ENCODE results near the gene BAZ2B. TPM values are rescaled to one million over a fixed set of nuclear protein-coding genes. Genes with fewer than 3 reads are reported as not detected.

Gene BAZ2B
- total RNA-seq, 1 donor from 2014 or later: 69.8 TPM

- Histone ChIP-seq H3K36me3 (ENCODE audit: insufficient read depth, low read length) (no peaks in the 10 kb centered on the region), H3K4me3 (ENCODE audit: insufficient read depth, low read depth, low read length) (no peak overlapping the region), H3K27ac (ENCODE audit: low read depth, low read length) (no peak overlapping the region), H3K9me3 (ENCODE audit: insufficient read depth, low read depth, low read length) (no peaks in the 10 kb centered on the region), H4K20me1 (ENCODE audit: insufficient read depth, low read length) (peaks cover 15% of the 10 kb centered on the region), H3K4me1 (ENCODE audit: insufficient read depth, low read length) (peaks cover 5% of the 10 kb centered on the region), H3K9ac (ENCODE audit: low read length) (no peak overlapping the region), H3K27me3 (ENCODE audit: insufficient read depth, low read length) (no peaks in the 10 kb centered on the region), H2AFZ (ENCODE audit: low read depth, low read length) (no peak overlapping the region), H3K79me2 (ENCODE audit: insufficient read depth, low read length) (peaks cover 11% of the 10 kb centered on the region), H3K4me2 (ENCODE audit: low read length) (peak overlapping the region; percentile 49)
- H3K36me3 Mint-ChIP-seq (ENCODE audit: low read depth, unreplicated experiment): no peaks in the 10 kb centered on the region
- peak; percentile 59 for DNase-seq (ENCODE audit: low read depth)
- H3K9me3 Mint-ChIP-seq (ENCODE audit: unreplicated experiment): no peaks in the 10 kb centered on the region
- FAIRE-seq: no peak
- no peak overlapping the region for H3K4me3 Mint-ChIP-seq (ENCODE audit: unreplicated experiment)
- peaks cover 9% of the 10 kb centered on the region for H3K4me1 Mint-ChIP-seq (ENCODE audit: low read depth, unreplicated experiment)
- TF ChIP-seq, protein P1, sequence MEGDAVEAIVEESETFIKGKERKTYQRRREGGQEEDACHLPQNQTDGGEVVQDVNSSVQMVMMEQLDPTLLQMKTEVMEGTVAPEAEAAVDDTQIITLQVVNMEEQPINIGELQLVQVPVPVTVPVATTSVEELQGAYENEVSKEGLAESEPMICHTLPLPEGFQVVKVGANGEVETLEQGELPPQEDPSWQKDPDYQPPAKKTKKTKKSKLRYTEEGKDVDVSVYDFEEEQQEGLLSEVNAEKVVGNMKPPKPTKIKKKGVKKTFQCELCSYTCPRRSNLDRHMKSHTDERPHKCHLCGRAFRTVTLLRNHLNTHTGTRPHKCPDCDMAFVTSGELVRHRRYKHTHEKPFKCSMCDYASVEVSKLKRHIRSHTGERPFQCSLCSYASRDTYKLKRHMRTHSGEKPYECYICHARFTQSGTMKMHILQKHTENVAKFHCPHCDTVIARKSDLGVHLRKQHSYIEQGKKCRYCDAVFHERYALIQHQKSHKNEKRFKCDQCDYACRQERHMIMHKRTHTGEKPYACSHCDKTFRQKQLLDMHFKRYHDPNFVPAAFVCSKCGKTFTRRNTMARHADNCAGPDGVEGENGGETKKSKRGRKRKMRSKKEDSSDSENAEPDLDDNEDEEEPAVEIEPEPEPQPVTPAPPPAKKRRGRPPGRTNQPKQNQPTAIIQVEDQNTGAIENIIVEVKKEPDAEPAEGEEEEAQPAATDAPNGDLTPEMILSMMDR (IDR thresholded peaks at IDR 0.05; ENCODE audit: insufficient read depth, low read depth, low read length): no peak
- no peak for TF ChIP-seq EZH2 (IDR thresholded peaks at IDR 0.05; ENCODE audit: insufficient read depth, low read length)
- no peak overlapping the region for H3K27ac Mint-ChIP-seq (ENCODE audit: unreplicated experiment)
- no peaks in the 10 kb centered on the region for H3K27me3 Mint-ChIP-seq (ENCODE audit: low read depth, unreplicated experiment)
Measured at GRCh38 chr2:159506764-159507440, 109.4 kb downstream of the BAZ2B start.

DNA sequence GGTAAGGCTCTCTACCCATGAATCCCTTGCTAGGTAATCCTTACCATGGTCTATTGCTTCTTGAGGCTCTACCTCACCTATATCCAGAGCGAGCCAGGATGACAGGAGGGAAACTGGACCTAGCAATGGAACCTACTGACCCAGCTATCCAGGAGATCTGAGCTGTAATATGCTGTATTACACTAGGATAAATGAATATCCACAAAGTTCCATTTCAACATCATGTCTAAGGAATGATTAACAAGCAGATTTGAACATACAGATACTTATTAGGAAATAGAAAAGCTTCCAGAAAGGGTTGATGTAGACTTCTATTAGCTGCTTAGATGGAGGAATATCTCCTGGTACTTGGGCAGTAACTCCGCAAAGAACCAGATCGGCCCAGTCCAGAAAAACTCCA lies 110.1 kb downstream of the BAZ2B start:
- TF ChIP-seq EZH2 (IDR thresholded peaks at IDR 0.05; ENCODE audit: insufficient read depth, low read length): no peak
- TF ChIP-seq, protein P1 (IDR thresholded peaks at IDR 0.05; ENCODE audit: insufficient read depth, low read depth, low read length): no peak
- no peaks in the 10 kb centered on the region for H3K9me3 Mint-ChIP-seq (ENCODE audit: unreplicated experiment)
- no peak for DNase-seq (ENCODE audit: low read depth)
- FAIRE-seq: no peak
- no peak overlapping the region for H3K27ac ChIP-seq (ENCODE audit: low read depth, low read length)
- no peak overlapping the region for H3K4me3 ChIP-seq (ENCODE audit: insufficient read depth, low read depth, low read length)
- no peak overlapping the region for H3K27ac Mint-ChIP-seq (ENCODE audit: unreplicated experiment)
- H3K27me3 ChIP-seq (ENCODE audit: insufficient read depth, low read length): no peaks in the 10 kb centered on the region
- H2AFZ ChIP-seq (ENCODE audit: low read depth, low read length): no peak overlapping the region
- peak overlapping the region; percentile 49 for H3K4me2 ChIP-seq (ENCODE audit: low read length)
- no peaks in the 10 kb centered on the region for H3K36me3 ChIP-seq (ENCODE audit: insufficient read depth, low read length)
- no peak overlapping the region for H3K9ac ChIP-seq (ENCODE audit: low read length)
- peaks cover 11% of the 10 kb centered on the region for H3K79me2 ChIP-seq (ENCODE audit: insufficient read depth, low read length)
- no peak overlapping the region for H3K4me3 Mint-ChIP-seq (ENCODE audit: unreplicated experiment)
- H3K27me3 Mint-ChIP-seq (ENCODE audit: low read depth, unreplicated experiment): no peaks in the 10 kb centered on the region
- no peaks in the 10 kb centered on the region for H3K36me3 Mint-ChIP-seq (ENCODE audit: low read depth, unreplicated experiment)
- H3K9me3 ChIP-seq (ENCODE audit: insufficient read depth, low read depth, low read length): no peaks in the 10 kb centered on the region
- H3K4me1 Mint-ChIP-seq (ENCODE audit: low read depth, unreplicated experiment): peaks cover 9% of the 10 kb centered on the region
- peaks cover 5% of the 10 kb centered on the region for H3K4me1 ChIP-seq (ENCODE audit: insufficient read depth, low read length)
- H4K20me1 ChIP-seq (ENCODE audit: insufficient read depth, low read length): peaks cover 15% of the 10 kb centered on the region

GRCh38 chr2:159505196-159505595 lies 111.2 kb downstream of the BAZ2B start:
- Histone ChIP-seq H2AFZ (ENCODE audit: low read depth, low read length) (no peak overlapping the region), H3K4me1 (ENCODE audit: insufficient read depth, low read length) (peaks cover 5% of the 10 kb centered on the region), H3K27ac (ENCODE audit: low read depth, low read length) (no peak overlapping the region), H3K36me3 (ENCODE audit: insufficient read depth, low read length) (no peaks in the 10 kb centered on the region), H3K9me3 (ENCODE audit: insufficient read depth, low read depth, low read length) (no peaks in the 10 kb centered on the region), H3K4me2 (ENCODE audit: low read length) (no peak overlapping the region), H3K27me3 (ENCODE audit: insufficient read depth, low read length) (no peaks in the 10 kb centered on the region), H4K20me1 (ENCODE audit: insufficient read depth, low read length) (peaks cover 15% of the 10 kb centered on the region), H3K4me3 (ENCODE audit: insufficient read depth, low read depth, low read length) (no peak overlapping the region), H3K79me2 (ENCODE audit: insufficient read depth, low read length) (peaks cover 12% of the 10 kb centered on the region), H3K9ac (ENCODE audit: low read length) (no peak overlapping the region)
- no peak for FAIRE-seq
- Mint-ChIP-seq H3K27me3 (ENCODE audit: low read depth, unreplicated experiment) (no peaks in the 10 kb centered on the region), H3K9me3 (ENCODE audit: unreplicated experiment) (no peaks in the 10 kb centered on the region), H3K4me1 (ENCODE audit: low read depth, unreplicated experiment) (peaks cover 9% of the 10 kb centered on the region), H3K27ac (ENCODE audit: unreplicated experiment) (no peak overlapping the region), H3K36me3 (ENCODE audit: low read depth, unreplicated experiment) (no peaks in the 10 kb centered on the region), H3K4me3 (ENCODE audit: unreplicated experiment) (no peak overlapping the region)
- TF ChIP-seq, protein P1 (IDR thresholded peaks at IDR 0.05; ENCODE audit: insufficient read depth, low read depth, low read length): no peak
- TF ChIP-seq EZH2 (IDR thresholded peaks at IDR 0.05; ENCODE audit: insufficient read depth, low read length): no peak
- no peak for DNase-seq (ENCODE audit: low read depth)

Data from astrocyte (in vitro differentiated cells and primary cell).